Progenitor cell of endocrine pancreas (in vitro differentiated cells): ENCODE results near the gene EFCAB14. TPM values are rescaled to one million over a fixed set of nuclear protein-coding genes. Genes with fewer than 3 reads are reported as not detected.
A peak's percentile ranks its signal among the peaks of the same experiment; 100 is the strongest.

Experiments
- DNase-seq: peaks from one replicate; pipeline ENCODE4 v3.0.0; 2021; ENCODE audit warnings: low spot score; ENCODE audit not compliant: unreplicated experiment
- H3K27ac Mint-ChIP-seq: 2 replicates; pipeline ENCODE4 v1.8.0; 2021; ENCODE audit warnings: mild to moderate bottlenecking, moderate library complexity, mixed read lengths
- H3K27me3 Mint-ChIP-seq: 2 replicates; pipeline ENCODE4 v1.8.0; 2021; ENCODE audit warnings: mixed read lengths
- H3K36me3 Mint-ChIP-seq: 2 replicates; pipeline ENCODE4 v1.8.0; 2022; ENCODE audit warnings: mixed read lengths; ENCODE audit not compliant: insufficient read depth
- H3K4me1 Mint-ChIP-seq: 2 replicates; pipeline ENCODE4 v1.8.0; 2021; ENCODE audit warnings: low read depth, mixed read lengths
- H3K4me3 Mint-ChIP-seq: 2 replicates; pipeline ENCODE4 v1.8.0; 2021; ENCODE audit warnings: low read depth, mild to moderate bottlenecking, moderate library complexity, mixed read lengths
- H3K9me3 Mint-ChIP-seq: 2 replicates; pipeline ENCODE4 v1.8.0; 2021; ENCODE audit warnings: low read depth, mixed read lengths
- CTCF ChIP-seq: fragments of 200-600 bp; sonication (generic); IDR thresholded peaks from one replicate; pipeline ENCODE4 v1.5.0; 2021; ENCODE audit warnings: antibody characterized with exemption, mild to moderate bottlenecking; ENCODE audit not compliant: unreplicated experiment
- total RNA-seq: library from RNA; stranded (reverse); gene quantifications from 2 replicates; pipeline ENCODE4 v1.2.1, GENCODE V29; 2021

The EFCAB14 gene
- total RNA-seq, 1 donor from 2014 or later: 63.6 TPM

- no peak for DNase-seq
- no peak overlapping the region for H3K4me3 Mint-ChIP-seq
- peak overlapping the region; percentile 53 for H3K27ac Mint-ChIP-seq
- peaks cover 27% of the 10 kb centered on the region for H3K4me1 Mint-ChIP-seq
- no peaks in the 10 kb centered on the region for H3K9me3 Mint-ChIP-seq
- H3K36me3 Mint-ChIP-seq: peaks cover 44% of the 10 kb centered on the region
- TF ChIP-seq CTCF: no peak
- no peaks in the 10 kb centered on the region for H3K27me3 Mint-ChIP-seq
Measured at GRCh38 chr1:46681333-46682034, 37.4 kb downstream of the EFCAB14 start.

GRCh38 chr1:46679789-46680573 lies 38.9 kb downstream of the EFCAB14 start:
- Mint-ChIP-seq H3K27me3 (no peaks in the 10 kb centered on the region), H3K27ac (no peak overlapping the region), H3K4me3 (no peak overlapping the region), H3K4me1 (peaks cover 18% of the 10 kb centered on the region), H3K36me3 (peaks cover 45% of the 10 kb centered on the region), H3K9me3 (no peaks in the 10 kb centered on the region)
- TF ChIP-seq CTCF: no peak
- no peak for DNase-seq

- no peak for DNase-seq
- Mint-ChIP-seq H3K27ac (no peak overlapping the region), H3K36me3 (peaks cover 33% of the 10 kb centered on the region), H3K9me3 (no peaks in the 10 kb centered on the region), H3K27me3 (no peaks in the 10 kb centered on the region), H3K4me3 (no peak overlapping the region), H3K4me1 (peaks cover 18% of the 10 kb centered on the region)
- no peak for TF ChIP-seq CTCF
Measured at GRCh38 chr1:46677339-46677738, 41.6 kb downstream of the EFCAB14 start.

- H3K36me3 Mint-ChIP-seq: peaks cover 33% of the 10 kb centered on the region
Measured at GRCh38 chr1:46676531-46676930, 42.4 kb downstream of the EFCAB14 start.

More at GRCh38 chr1:46676531-46676930, 42.4 kb downstream of the EFCAB14 start:
- DNase-seq: no peak
- no peak overlapping the region for H3K27ac Mint-ChIP-seq
- no peaks in the 10 kb centered on the region for H3K9me3 Mint-ChIP-seq
- H3K4me1 Mint-ChIP-seq: peaks cover 10% of the 10 kb centered on the region
- no peaks in the 10 kb centered on the region for H3K27me3 Mint-ChIP-seq
- no peak for TF ChIP-seq CTCF
- H3K4me3 Mint-ChIP-seq: no peak overlapping the region
